ENCODE measurements around the gene SLC35B1.
A peak's percentile ranks its signal among the peaks of the same experiment; 100 is the strongest.
"Not testable (repeated sequence)": the region's sequence is repeated elsewhere in the genome, so short reads cannot be mapped to it uniquely, and the experiment has no call there.

Gene SLC35B1

DNA sequence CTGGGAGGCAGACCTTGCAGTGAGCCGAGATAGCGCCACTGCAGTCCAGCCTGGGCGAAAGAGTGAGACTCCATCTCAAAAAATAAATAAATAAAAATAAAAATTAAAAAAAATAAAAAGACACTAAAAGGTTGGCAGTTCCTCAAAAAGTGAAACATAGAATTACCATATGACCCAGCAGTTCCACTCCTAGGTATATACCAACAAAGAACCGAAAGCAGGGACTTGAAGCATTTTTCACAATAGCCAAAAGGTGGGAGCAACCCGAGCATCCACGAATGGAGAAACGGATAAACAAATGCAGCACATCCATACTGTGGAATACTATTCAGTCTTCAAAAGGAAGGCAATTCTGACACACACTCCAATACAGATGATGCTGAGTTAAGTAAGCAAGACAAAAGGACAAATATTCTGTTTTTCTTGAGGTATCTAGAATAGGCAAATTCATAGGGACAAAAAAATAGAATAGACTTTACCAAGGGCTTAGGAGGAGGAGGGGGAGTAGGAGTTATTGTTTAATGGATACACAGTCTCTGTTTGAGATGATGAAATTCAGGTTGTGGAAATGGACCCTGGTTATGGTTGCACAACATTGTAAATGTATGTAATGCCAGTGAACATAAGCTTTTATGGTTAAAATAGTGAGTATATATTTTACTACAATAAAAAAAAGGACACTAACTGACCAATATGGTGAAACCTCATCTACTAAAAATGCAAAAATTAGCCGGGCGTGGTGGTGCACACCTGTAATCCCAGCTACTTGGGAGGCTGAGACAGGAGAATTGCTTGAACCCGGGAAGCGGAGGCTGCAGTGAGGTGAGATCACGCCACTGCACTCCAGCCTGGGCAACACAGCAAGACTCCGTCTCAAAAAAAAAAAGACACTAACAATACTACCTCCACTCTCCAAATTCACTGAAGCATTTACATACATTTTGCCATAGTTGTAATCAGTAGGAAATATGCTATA, 27.0 kb upstream of the SLC35B1 start:
- DNase-seq (ENCODE audit: low spot score) = no peak

DNA sequence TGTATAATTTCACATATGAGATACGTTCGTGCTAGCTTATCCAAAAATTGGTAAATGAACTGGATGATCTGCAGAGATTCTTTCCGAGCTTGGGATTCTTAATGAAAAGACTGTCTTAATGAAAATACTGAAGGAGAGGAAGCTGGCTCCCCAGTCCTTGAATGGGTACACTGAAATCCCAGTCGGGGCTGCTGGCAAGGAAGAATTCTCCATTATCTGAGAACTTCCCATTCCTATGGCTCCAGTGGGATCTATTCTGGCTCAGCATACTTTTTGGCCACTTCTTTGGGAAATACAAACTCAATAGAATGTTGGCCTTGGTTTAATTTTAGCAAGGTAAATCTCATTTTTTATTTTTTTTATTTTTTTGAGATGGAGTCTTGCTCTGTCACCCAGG, 23.7 kb upstream of the SLC35B1 start:
- DNase-seq (ENCODE audit: low spot score) = no peak

DNA sequence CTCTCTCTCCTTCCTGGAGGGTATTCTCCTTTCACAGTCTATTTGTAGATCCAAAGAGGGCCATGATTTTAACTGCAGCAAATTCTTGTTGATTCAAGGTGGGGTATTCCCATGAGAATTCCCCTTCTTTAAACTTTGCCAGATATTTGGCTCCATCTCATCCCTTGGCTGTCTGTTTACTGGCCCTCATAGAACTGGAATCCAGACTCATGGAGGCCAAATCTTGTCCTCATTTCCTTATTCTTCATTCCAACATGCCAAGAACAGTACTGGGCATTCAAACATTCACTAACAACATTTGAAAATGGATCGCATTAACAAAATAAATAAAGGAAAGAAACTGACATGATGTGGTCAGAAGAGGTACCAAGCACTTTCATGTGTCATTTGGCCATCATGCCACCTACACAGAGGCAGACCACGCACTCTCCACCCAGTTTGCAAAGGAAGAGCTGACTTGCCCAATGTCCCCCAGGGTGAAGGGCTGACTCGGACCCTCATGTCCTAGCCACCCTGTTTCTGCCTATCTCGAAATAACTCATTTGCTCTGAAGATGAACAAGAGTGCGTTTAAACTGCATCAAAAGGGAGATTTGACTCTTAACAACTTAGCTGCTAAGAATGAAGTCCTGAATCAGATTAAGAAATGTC, 23.1 kb upstream of the SLC35B1 start:
- DNase-seq (ENCODE audit: low spot score) = no peak

DNA sequence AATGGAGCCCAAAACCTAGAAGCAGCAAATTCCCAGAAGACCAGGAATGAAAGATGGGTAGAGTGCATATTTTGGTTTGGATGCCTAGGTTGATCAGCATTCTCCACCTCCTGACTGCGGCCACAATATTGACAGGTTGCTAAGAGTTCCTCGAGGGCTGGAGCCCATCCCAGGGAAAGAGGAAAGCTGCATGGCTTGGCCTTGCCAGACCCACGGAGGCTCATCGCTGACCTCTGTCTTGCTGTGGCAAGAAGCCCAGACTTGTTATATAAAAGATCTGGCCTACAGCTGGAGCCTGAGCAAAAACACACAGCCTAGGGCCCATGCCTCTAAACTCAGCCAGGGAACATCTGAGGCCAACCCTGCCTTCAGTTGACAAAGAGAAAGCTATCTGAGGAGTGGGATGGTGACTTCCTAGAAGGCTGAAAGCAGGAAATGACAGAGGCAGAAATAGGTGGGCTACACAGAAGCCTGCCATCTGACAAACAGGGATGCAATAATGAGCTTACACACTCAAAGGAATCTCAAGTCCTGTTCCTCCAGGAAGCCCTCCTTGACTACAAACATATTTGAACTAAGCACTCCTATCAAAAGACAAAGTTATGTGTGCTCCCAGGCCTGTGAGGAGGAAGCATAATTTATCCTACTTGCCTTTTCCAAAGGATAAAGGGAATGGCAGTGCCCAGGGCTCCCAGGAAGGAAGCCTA, 22.5 kb upstream of the SLC35B1 start:
- no peak for DNase-seq (ENCODE audit: low spot score)

DNA sequence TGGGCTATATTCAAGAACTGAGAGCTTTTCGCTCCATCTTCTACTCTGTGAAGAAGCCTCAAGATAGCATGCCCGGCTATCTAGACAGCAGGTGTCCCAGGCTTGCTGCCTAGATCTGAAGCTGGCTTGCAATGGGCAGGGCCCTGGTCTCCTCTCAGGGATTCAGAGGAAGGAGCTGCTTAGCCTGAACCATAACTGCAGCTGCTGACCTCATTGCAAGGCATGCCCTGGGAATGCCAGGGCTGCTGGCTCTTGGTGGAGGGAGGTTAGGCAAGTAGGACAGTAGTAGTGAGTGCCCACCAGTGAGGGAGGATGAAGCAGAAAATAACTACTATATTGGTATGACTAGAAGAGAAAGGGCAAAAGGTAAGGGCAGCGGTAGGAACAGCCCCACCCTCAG, 21.3 kb upstream of the SLC35B1 start:
- DNase-seq (ENCODE audit: low spot score) = no peak

DNA sequence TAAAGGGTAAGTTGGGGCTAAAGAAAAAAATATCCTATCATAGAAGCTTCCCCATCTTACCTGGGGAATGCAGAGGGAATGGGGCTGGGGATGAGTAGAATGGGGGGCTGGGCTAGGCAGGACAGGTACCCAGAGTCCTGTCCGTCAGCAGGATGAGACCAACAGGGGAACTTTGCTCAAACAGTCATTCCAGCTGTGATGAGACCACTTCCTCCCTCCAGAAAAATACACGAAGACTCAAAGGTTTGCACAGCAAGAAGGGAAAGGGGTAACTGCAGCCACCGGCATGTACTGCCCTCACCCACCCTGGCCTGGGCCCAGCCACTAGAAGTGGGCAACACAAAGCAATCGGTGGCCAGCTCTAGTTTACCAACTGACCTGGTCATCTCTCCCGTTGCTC, 20.7 kb upstream of the SLC35B1 start:
- DNase-seq (ENCODE audit: low spot score) = no peak

DNA sequence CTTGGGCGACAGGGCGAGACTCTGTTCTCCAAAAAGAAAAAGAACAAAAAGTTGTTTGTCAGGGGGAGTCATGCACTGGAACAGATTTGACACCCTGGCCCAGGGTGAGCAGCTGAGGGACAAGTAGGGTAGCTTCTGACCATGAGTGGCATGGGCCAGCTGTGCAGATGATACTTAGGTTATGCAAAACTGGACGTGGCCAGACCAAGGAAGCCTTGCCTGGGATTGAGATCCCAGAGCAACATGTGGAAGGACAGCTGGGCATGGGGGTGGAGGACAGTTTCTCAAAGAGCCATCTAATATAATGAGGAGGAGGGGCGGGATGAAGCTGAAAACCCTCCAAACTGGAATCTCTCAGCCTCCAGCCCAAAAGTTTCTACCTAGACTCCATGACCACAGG, 19.6 kb upstream of the SLC35B1 start:
- DNase-seq (ENCODE audit: low spot score) = no peak

DNA sequence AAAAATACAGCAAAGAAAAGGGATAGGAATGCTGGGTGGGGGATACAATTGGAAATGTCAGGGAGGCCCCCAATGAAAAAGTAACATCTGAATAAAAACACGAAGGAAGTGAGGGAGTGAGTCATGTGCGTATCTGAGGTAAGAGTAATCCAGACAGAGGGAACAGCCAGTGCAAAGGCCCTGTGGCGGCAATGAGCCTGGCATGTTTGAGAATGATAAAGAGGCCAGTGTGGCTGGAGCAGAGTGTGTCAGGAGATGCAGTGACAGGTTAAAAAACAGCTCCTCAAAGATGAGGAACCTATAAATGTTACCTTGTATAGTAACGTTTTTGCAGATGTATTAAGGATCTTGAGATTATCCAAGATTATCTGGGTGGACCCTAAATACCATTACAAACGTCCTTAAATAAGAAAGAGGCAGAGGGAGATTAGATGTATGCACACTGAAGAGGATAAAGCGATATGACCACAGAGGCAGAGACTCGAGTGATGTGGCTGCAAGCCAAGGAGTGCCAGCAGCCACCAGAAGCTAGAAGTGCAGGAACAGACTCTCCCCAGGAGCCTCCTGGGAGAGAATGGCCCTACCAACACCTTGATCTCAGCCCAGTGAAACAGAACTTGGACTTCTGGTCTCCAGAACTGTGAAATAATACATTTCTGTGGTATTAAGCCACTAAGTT, 17.8 kb upstream of the SLC35B1 start:
- DNase-seq (ENCODE audit: low spot score) = no peak

DNA sequence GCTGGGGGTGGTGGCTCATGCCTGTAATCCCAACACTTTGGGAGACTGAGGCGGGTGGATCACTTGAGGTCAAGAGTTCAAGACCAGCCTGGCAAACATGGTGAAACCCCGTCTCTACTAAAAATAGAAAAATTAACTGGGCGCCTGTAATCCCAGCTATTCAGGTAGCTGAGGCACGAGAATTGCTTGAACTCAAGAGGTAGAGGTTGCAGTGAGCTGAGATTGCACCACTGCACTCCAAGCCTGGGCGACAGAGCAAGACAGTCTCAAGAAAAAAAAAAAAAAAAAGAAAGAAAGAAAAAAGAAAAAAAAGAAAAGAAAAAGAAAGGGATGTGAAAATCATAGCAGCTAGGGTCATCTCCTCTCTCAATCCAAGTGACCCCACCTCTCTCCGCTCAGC, 16.8 kb upstream of the SLC35B1 start:
- DNase-seq (ENCODE audit: low spot score) = not testable (repeated sequence)

DNA sequence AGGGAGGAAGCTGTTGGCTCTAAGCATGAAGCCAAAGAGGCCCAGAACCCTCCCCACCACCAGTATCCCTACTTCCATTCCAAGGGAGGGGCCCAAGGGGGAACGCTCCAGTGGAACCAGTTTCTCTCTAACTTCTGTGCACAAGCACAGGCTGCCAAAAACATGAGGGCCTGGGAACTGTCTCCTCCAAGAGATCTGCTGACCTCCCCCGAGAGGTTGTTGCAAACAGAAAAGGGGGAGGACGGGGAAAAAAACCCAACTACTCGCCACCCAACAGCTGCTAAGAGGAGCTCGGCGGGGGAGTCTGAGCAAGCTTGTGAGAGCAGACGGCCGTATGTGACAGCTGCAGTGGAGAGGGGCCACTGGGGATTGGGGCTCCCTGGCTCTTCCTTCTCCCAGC, 15.7 kb upstream of the SLC35B1 start:
- no peak for DNase-seq (ENCODE audit: low spot score)

DNA sequence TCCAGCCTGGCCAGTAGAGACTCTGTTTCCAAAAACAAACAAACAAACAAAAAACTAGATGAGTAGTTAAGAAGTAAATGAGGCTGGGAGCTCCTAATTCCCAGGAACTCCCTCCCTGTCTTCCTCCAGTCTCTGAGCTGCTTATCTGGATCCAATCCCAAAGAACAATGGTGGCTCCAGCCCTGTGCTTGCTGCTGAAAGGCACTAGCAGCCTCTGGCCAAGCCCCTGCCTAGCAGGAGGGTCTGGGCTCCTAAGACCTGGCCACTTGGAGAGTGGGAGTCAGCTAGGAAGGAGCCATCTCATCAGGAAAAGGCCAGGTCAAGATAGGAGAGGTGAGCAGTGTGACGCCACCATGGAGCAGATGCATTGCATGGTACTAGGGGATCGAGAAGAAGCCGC, 14.3 kb upstream of the SLC35B1 start:
- no peak for DNase-seq (ENCODE audit: low spot score)

DNA sequence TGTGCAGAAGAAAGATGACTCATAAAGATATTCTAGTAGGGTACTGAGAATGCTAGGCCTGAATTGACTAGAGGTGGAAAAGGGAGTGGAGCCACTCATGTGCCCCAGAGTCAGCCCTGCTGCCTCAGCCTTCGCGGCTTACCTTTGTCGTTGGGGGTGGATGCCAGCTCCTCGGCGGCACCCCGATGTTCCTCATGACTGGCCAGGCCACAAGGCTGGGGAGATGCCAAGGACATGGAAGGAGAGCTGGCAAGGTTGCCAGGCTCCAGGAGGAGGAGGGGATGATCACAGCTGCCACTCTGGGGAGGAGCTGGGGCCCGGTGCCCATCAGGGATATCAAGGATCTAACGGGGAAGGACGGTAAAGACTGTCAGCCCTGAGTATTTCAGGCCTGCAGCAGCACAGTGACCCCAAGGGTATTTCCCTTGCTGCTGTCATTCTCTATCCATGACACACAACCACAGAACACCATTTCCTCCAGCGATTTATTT, 9.7 kb upstream of the SLC35B1 start:
- no peak for DNase-seq (ENCODE audit: low spot score)

DNA sequence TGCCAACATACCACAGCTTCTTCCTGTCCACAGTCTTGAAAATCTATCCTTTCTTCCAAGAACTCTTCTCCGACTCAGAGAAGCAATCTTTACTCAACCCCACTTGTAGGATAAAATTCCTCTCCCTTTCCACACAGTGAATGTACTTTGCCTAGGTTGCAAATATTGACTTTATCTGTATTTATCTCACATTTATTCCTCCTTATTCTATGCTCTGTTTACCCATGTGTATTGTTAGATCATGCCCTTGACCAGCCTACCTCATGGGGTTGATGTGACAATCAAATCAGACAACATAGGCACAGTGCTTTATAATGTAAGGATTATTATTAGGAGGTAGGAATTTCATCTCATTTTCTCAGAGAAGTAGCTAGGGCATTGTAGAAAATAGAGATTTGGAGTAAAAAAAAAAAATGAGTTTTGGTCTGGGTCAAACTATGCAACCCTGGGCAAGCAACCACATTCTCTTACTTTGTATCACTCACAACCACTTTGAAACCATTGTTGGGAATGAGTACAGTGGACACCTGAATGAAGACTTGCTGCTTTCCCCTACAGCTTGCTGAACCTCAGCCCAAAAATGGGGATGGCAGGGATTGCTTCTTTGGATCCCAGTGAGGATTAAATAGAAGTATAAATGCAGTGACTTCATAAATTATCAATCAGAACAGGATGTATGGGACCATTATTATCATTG, 9.1 kb upstream of the SLC35B1 start:
- DNase-seq (ENCODE audit: low spot score) = no peak

DNA sequence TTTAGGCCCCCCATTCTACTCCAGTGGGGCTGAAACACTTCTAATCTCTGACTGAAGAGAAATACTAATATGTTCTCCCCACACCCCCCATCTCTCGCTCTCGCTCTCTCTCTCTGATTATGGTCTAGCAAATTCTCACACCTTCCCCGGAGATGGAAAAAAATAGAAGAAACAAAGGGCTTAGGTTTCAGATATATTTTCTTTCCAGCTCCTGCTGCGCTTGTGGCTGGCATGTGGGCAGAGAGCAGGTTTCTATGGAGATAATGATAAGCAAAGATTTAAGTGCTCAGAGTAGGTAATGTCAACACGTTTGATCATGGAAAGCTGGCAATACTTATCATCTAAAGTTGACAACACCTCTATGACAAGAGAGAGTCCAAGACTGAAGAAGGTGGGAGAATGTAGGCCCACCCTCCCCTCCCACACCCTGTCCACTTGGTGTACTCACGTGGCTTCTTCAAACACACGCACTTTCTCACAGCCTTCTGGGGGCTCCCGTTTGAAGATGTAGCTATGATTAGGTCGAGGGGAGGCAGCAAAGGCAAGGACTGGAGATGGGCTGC, 8.0 kb upstream of the SLC35B1 start:
- DNase-seq (ENCODE audit: low spot score) = no peak

DNA sequence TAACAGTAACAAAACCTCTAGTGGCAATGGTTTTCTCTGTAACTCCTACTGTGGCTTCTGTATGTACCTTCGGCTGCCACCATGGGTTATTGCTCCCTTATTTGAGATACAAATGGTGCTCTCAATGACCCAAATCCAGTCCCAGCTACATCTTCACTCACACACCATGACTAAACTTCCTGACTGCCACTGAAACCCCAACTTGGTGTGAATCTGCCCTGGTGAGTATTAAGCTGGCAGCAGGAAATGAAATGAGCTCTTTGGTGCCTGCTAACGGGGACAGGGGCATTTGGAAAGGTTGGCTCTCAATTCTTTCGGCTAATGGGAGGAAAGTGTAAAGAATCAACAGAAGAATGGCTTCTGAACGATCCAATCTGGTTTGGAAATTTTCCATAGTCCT, 7.5 kb upstream of the SLC35B1 start:
- DNase-seq (ENCODE audit: low spot score) = no peak

DNA sequence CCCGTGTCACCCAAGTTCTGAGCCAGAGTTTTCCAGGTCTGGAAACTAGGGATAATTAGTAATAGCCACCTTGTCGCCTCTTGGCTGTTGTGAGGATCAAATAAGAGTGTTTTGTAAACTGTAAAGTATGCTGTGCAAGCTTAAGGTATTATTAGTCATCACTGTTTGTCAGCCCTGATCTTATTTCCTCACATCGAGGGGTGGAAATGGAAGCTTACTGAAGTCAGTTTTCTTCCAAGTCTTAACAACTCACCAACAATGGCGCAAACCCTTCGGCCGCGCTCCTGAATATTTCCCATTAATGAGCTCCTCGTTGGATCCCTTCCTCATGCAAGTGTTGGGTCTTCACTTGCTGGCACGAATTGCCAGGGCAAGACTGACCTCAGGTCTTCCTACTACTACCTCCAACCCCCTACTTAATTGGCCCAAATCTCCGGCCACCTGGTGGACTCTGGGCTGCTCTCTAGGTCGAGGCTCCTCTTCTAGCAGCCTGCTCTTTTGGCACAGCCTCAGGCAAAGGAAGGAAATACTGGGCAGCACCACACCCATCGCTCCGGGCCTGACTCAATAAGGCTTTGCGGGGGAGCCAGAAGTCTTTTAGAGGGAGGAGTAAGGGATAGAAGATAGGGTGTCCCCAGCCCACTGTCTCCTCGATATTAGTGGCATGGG, 885 bp upstream of the SLC35B1 start:
- DNase-seq (ENCODE audit: low spot score) = no peak

DNA sequence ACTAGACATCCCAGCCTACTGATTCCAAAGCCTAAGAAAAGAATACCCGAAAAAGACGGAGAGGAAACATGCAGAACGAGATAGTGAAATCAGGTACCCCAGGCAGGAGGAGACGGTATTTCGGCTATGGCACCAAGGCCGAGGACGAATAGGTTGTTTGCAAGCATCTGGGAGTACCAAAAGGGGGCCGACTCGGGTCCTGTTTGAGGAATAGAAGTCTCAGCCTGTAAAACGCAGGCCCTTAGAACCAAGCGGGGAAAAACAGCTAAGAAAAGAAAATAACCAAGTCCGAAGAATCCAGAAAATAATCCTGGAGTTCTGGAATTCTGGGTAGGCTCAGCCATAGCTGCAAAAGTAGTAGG, 537 bp downstream of the SLC35B1 start:
- DNase-seq (ENCODE audit: low spot score) = no peak

DNA sequence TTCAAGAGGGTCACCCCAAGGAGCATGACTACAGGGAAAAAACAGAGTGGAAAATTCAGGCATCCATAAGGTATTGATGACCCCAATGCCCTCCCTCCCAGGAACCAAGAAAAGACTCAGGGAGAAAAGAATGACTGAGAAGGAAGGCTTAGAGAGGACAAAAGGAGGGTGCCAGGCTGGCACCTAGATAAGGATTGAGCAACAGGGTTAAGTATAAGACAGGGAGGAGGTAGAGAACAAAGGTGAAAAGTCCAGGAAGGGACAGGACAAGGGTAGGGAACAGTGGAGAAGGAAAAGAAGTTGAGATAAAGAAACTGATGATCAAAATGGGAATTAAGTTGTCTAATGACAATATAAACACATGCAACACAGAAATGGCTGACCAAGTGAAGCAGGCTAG, 2.5 kb downstream of the SLC35B1 start:
- DNase-seq (ENCODE audit: low spot score) = no peak

DNA sequence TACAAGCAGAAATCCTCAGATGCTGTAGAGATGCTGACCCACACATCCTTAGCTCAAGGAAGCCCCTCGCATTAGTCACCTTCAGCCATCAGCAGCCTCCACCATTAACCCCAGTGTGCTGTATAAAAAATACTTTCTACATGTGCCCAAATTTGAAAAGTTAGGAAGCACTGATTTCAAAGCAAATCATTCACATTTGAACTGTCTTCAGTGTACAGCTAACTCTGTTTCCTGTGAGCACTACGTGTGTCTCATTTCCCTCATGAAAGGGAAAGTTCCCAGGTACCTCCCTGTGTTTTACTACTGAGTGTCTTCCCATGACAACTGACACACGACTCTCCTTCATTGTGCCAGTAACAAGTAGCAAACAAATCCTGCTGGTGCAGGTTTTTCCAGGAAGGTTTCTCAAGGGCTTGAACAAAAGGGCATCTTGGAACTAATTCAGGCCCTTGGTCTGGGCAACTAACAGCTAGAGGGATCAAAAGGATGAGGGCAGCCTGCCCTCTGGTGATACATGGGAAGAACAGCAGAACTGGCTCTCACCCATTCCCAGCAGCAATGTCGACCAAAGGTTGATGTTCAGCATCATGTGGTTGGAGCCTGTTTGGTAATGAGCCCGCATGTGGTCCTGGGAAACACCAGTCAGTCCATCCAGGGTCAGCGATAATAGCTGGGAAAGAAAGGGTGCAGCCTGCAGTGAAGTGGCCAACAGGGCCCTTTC, 4.0 kb downstream of the SLC35B1 start:
- peak; percentile 72 for DNase-seq (ENCODE audit: low spot score)

DNA sequence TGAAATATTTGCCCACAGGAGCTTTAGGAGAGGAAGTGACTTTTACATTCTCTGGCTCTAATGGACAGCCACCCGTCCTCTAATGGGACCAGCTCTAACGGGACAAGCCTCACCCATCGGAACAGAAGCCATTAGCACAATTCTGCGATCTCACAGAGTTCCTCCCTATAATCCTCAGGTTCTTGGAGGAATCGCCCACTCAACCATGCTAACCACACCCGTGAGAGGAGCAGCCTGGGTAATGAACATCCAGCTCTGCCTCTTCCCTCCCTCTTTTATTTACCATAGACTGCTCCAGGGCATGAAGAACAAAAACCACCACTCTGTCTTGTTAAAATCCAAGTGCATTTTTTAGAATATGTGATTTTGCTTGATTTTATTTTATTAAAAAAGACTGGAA, 6.8 kb downstream of the SLC35B1 start:
- DNase-seq (ENCODE audit: low spot score) = no peak
